DOHH2 (cell line): ENCODE measurements around the gene ATG14.

Source experiments
- H3F3A ChIP-seq: fragments of 200-600 bp; sonication (generic), shearing (Covaris generic); 2 replicates; pipeline ENCODE4 v1.6.0; 2016; ENCODE audit warnings: antibody characterized with exemption, mild to moderate bottlenecking; ENCODE audit not compliant: control insufficient read depth, insufficient read depth
- H3K27ac ChIP-seq: fragments of 200-600 bp; sonication (generic); 2 replicates; pipeline ENCODE4 v1.5.1; 2014; ENCODE audit warnings: low read depth, mild to moderate bottlenecking, low read length, moderate library complexity
- H3K27me3 ChIP-seq: fragments of 200-600 bp; sonication (generic); 2 replicates; pipeline ENCODE4 v1.6.1; 2014; ENCODE audit warnings: mild to moderate bottlenecking, low read length, mixed read lengths; ENCODE audit not compliant: control insufficient read depth
- H3K36me3 ChIP-seq: fragments of 200-600 bp; sonication (generic); 2 replicates; pipeline ENCODE4 v1.6.1; 2014; ENCODE audit warnings: mild to moderate bottlenecking, low read length, moderate library complexity, mixed read lengths; ENCODE audit not compliant: control insufficient read depth
- H3K4me1 ChIP-seq: fragments of 200-600 bp; sonication (generic); 2 replicates; pipeline ENCODE4 v1.6.1; 2014; ENCODE audit warnings: mild to moderate bottlenecking, low read length, mixed read lengths; ENCODE audit not compliant: control insufficient read depth
- H3K4me2 ChIP-seq: fragments of 200-600 bp; sonication (generic); 2 replicates; pipeline ENCODE4 v1.6.0; 2014; ENCODE audit warnings: mild to moderate bottlenecking, low read length, moderate library complexity
- H3K4me3 ChIP-seq: fragments of 200-600 bp; sonication (generic); 2 replicates; pipeline ENCODE4 v1.5.1; 2014; ENCODE audit warnings: mild to moderate bottlenecking, low read length, mixed read lengths
- H3K79me2 ChIP-seq: fragments of 200-600 bp; sonication (generic); 2 replicates; pipeline ENCODE4 v1.6.1; 2014; ENCODE audit warnings: mild to moderate bottlenecking, low read length, mixed read lengths; ENCODE audit not compliant: control insufficient read depth
- H3K9me2 ChIP-seq: fragments of 200-600 bp; sonication (generic); replicated peaks from 2 replicates; pipeline ENCODE4 v1.6.1; 2014; ENCODE audit warnings: mild to moderate bottlenecking, low read length, mixed read lengths; ENCODE audit not compliant: control insufficient read depth
- H3K9me3 ChIP-seq: fragments of 200-600 bp; sonication (generic); 2 replicates; pipeline ENCODE4 v1.6.1; 2014; ENCODE audit warnings: antibody characterized with exemption, low read length, mixed read lengths; ENCODE audit not compliant: control insufficient read depth, insufficient read depth
- H4K20me1 ChIP-seq: fragments of 200-600 bp; sonication (generic); 2 replicates; pipeline ENCODE4 v1.6.0; 2014; ENCODE audit warnings: low read depth, mild to moderate bottlenecking, antibody characterized with exemption, low read length, moderate library complexity; ENCODE audit not compliant: control insufficient read depth, insufficient read depth
- EZH2phosphoT487 ChIP-seq: fragments of 200-600 bp; sonication (generic); IDR thresholded peaks from 2 replicates; pipeline ENCODE4 v1.6.1; 2017; ENCODE audit warnings: borderline replicate concordance, mild to moderate bottlenecking, antibody characterized with exemption, low read length, moderate library complexity, mixed read lengths
- TF ChIP-seq, protein P1 (sequence below): fragments of 200-600 bp; sonication (generic); IDR thresholded peaks from one replicate; pipeline ENCODE4 v1.5.1; 2014; ENCODE audit warnings: antibody characterized with exemption, mild to moderate bottlenecking, low read depth, low read length; ENCODE audit not compliant: poor library complexity, severe bottlenecking

ATG14 gene

DNA sequence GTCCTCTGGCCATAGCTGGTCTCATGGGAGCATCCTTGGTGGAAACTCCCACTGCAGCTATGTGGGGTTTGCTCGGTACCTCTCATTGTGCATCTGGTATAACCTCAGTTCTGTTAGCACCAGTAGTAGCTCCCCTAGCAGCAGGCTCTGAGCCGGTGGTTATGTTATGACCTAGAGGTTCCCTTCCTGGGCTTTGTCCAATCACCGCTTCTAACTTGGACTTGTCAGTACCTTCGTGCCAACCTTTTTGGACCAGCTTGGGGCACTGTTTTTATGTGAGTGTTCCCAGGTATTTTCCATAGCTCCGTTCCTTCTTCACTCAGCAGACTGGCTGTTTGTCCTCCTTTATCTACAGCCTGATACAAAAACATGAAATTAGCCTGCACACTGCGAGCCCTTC lies 55.7 kb downstream of the ATG14 start:
- H3K4me1 ChIP-seq = no peaks in the 10 kb centered on the region
- H3K9me3 ChIP-seq = no peaks in the 10 kb centered on the region
- no peak overlapping the region for H3K4me3 ChIP-seq
- no peaks in the 10 kb centered on the region for H3F3A ChIP-seq
- H3K27me3 ChIP-seq = no peaks in the 10 kb centered on the region
- TF ChIP-seq, protein P1, sequence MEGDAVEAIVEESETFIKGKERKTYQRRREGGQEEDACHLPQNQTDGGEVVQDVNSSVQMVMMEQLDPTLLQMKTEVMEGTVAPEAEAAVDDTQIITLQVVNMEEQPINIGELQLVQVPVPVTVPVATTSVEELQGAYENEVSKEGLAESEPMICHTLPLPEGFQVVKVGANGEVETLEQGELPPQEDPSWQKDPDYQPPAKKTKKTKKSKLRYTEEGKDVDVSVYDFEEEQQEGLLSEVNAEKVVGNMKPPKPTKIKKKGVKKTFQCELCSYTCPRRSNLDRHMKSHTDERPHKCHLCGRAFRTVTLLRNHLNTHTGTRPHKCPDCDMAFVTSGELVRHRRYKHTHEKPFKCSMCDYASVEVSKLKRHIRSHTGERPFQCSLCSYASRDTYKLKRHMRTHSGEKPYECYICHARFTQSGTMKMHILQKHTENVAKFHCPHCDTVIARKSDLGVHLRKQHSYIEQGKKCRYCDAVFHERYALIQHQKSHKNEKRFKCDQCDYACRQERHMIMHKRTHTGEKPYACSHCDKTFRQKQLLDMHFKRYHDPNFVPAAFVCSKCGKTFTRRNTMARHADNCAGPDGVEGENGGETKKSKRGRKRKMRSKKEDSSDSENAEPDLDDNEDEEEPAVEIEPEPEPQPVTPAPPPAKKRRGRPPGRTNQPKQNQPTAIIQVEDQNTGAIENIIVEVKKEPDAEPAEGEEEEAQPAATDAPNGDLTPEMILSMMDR = no peak
- no peak for TF ChIP-seq EZH2phosphoT487
- no peaks in the 10 kb centered on the region for H3K79me2 ChIP-seq
- H3K9me2 ChIP-seq = no peaks in the 10 kb centered on the region
- H4K20me1 ChIP-seq = no peaks in the 10 kb centered on the region
- no peak overlapping the region for H3K4me2 ChIP-seq
- H3K36me3 ChIP-seq = peaks cover 19% of the 10 kb centered on the region
- H3K27ac ChIP-seq = no peak overlapping the region

DNA sequence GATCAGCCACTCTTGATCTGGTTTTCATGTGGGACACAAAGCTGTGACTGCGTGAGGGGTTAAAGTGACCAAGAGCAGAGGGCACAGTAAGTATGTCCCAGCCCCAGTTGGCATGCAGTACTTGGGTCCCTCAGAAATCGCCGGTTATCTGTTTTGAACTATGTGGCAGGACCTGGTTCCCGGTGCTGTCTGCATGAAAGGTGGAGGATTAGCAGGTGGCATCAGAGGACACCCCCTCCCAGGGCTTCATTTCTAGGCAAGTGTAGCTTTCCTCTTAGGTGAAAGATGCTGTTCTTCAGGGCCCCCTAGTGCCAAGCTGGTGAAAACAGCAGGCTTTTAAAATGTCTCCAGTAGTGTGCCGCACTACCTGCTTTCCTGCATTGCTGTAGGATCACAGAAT lies 57.1 kb downstream of the ATG14 start:
- Histone ChIP-seq H3K4me2 (no peak overlapping the region), H3K79me2 (peaks cover 3% of the 10 kb centered on the region), H3K36me3 (peaks cover 27% of the 10 kb centered on the region), H3K4me3 (no peak overlapping the region), H3K4me1 (peaks cover 3% of the 10 kb centered on the region; the same call in 1 of the 2 replicates), H4K20me1 (no peaks in the 10 kb centered on the region), H3K27ac (no peak overlapping the region), H3F3A (no peaks in the 10 kb centered on the region), H3K9me2 (no peaks in the 10 kb centered on the region), H3K27me3 (no peaks in the 10 kb centered on the region), H3K9me3 (no peaks in the 10 kb centered on the region)
- TF ChIP-seq, protein P1 = peak; percentile 75
- no peak for TF ChIP-seq EZH2phosphoT487

DNA sequence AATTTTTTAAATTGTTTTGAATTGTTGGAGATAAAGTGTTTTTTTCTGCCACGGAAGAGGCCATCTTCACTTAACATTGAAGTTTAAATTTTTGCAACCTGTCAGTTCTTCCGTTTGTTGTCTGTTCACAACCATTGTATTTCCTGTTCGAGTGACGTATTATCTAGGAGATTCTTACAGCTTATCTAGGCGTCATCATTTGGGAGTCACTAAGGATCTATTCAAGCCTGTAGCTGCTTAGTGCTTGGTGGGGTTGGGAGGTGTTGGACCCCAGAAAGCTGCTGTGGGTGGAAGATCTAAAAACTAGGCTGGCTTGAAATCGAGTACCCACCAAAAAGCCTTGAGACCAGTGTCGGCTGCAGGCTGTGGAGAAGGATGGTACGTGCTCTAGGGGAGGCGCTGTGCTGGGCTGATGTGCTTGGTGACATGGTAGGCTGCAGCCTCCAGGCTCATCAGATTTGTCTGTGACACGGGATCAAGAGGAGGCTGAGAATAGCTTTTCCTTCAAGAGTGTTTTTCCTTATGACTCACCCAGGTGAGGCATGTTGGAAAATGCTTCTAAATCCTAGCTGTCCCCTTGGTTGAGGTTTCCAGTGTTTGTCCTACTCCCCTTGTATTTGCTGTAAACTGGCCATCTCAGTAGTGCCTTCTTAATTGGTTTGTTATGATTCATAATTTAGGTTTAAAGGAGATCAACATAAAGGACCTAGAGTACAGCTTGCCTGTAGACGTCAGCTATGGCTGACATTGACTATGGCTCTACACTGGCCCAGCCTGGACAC lies 57.8 kb downstream of the ATG14 start:
- TF ChIP-seq EZH2phosphoT487 = no peak
- TF ChIP-seq, protein P1 = no peak
- Histone ChIP-seq H3K27ac (no peak overlapping the region), H3K4me2 (no peak overlapping the region)

More for the DNA sequence above, 57.8 kb downstream of the ATG14 start:
- Histone ChIP-seq H3K9me2 (no peaks in the 10 kb centered on the region), H3K9me3 (no peaks in the 10 kb centered on the region), H3K4me3 (no peak overlapping the region), H3K36me3 (peaks cover 27% of the 10 kb centered on the region), H3F3A (no peaks in the 10 kb centered on the region), H3K4me1 (peaks cover 9% of the 10 kb centered on the region), H4K20me1 (no peaks in the 10 kb centered on the region; the same call in 1 of the 2 replicates), H3K79me2 (peaks cover 8% of the 10 kb centered on the region), H3K27me3 (no peaks in the 10 kb centered on the region)
